Psoas muscle (tissue), 8 donors: Measurements from ENCODE around the gene ZSCAN1. TPM values are rescaled to one million over a fixed set of nuclear protein-coding genes. Genes with fewer than 3 reads are reported as not detected.

Experiments
- ATAC-seq, 4 donors: fragments of 200-7000 bp; cut with Tn5 transposase; one replicate each; pipeline ENCODE4 v1.9.1; 2020; ENCODE audit warnings: moderate library complexity in 3 of 4, mild to moderate bottlenecking in 2 of 4
- DNase-seq, 2 donors: peaks; one replicate each; pipeline ENCODE4 v3.0.0-alpha.2; 2020
- H3K27ac ChIP-seq: fragments of 200-600 bp; one replicate; pipeline ENCODE4 v1.8.0; 2022
- H3K27me3 ChIP-seq, 3 donors: fragments of 200-600 bp in 1 of 3; one replicate each; pipeline versions ENCODE4 v1.6.1 to v1.8.0; 2013 to 2022; ENCODE audit warnings: low read length in 2 of 3, mild to moderate bottlenecking in 2 of 3, moderate library complexity in 1 of 3; ENCODE audit not compliant: insufficient read depth in 3 of 3
- H3K36me3 ChIP-seq, 2 donors: fragments of 200-600 bp in 1 of 2; one replicate each; pipeline versions ENCODE4 v1.6.1 to v1.8.0; 2013 to 2022; ENCODE audit warnings: low read depth in 1 of 2, mild to moderate bottlenecking in 1 of 2, moderate library complexity in 1 of 2; ENCODE audit not compliant: insufficient read depth in 1 of 2
- H3K4me1 ChIP-seq: fragments of 200-600 bp; one replicate; pipeline ENCODE4 v1.8.0; 2022
- H3K4me3 ChIP-seq: fragments of 200-600 bp; one replicate; pipeline ENCODE4 v1.8.0; 2022; ENCODE audit warnings: mild to moderate bottlenecking
- H3K9me3 ChIP-seq: fragments of 200-600 bp; one replicate; pipeline ENCODE4 v1.8.0; 2022
- CTCF ChIP-seq: fragments of 200-600 bp; IDR thresholded peaks from one replicate; pipeline ENCODE4 v1.8.0; 2022; ENCODE audit warnings: antibody characterized with exemption
- WGBS, 3 donors: extraction: QIAGEN DNeasy Blood & Tissue Kit; methylation state at CpG; one replicate each; pipeline versions ENCODE4 v1.1.6 to v1.1.7; 2013; 5-methylcytosine and 5-hydroxymethylcytosine counted together
- intact Hi-C, 2 donors: fragments of 100-400 bp; cut with DNase I; formaldehyde crosslinking; loops; one replicate each; pipeline versions ENCODE4 v1.11.0 to v1.14.2; 2022
- polyA plus RNA-seq, 3 donors: library from polyadenylated mRNA; stranded (reverse); fragments of 200-250 nt; gene quantifications; one replicate each; pipeline ENCODE4 v1.2.3, GENCODE V29; 2013
- total RNA-seq, 4 donors: library from RNA; stranded (reverse); fragmentation: NEBNext Ultra II Directional in 2 of 4; extraction: Animal tissue kit (Norgen Biotek cat#: 25700) in 2 of 4; gene quantifications; one replicate each; pipeline versions ENCODE4 v1.2.1 to v1.2.4, GENCODE V29; 2021 to 2023
- donor health status: healthy with polysubstance abuse.
- donor health status: DM: no; HTN: no; CAD: no; lungs with moderate emphysema.
- donor health status: Bipolar disorder and iron deficiency.
- donor health status: healthy.
- donor health status: DM: yes; HTN: yes; CAD: no.
- donor health status: DM: no; HTN: no; CAD: no.
- donor health status: DM: no; HTN: no; CAD: no.
- donor health status: DM: yes; HTN: yes; CAD: no.

ZSCAN1 gene
- total and polyA plus RNA-seq, 7 donors, result not detected

- intact Hi-C loops, result loop anchor here in 1 of 2 donors (5.0 kb wide), 1 partner anchor 90 kb away; no protein-coding TSS in a partner anchor
- Histone ChIP-seq H3K27me3 (peaks cover 0 to 2% (median 0%) of the 10 kb centered on the region in 3 donors), H3K4me1 (peaks cover 4% of the 10 kb centered on the region), H3K9me3 (peaks cover 44% of the 10 kb centered on the region), H3K4me3 (peak overlapping the region; percentile 94), H3K27ac (no peak overlapping the region), H3K36me3 (no peaks in the 10 kb centered on the region)
- WGBS, 3 donors, result 33 to 41% (median 35%) methylated on average over 6 to 8 of the region's 8 CpGs
- TF ChIP-seq CTCF, result no peak
- no peak for ATAC-seq
- DNase-seq, result no peak
These were observed 63.5 kb downstream of the ZSCAN1 start for GRCh38 chr19:58097349-58097748.

- Histone ChIP-seq H3K27ac (peak within 1 kb of the TSS; percentile 83), H3K36me3 (no peaks in the 10 kb centered on the region), H3K4me3 (peak within 1 kb of the TSS; percentile 94), H3K27me3 (peaks cover 0 to 2% (median 0%) of the 10 kb centered on the region in 3 donors), H3K4me1 (peaks cover 4% of the 10 kb centered on the region), H3K9me3 (peaks cover 49% of the 10 kb centered on the region)
- intact Hi-C loops, result loop anchor here in 1 of 2 donors (2.0 to 5.0 kb wide), 2 partner anchors 37 to 91 kb away; no protein-coding TSS in a partner anchor
- 0 to 1% (median 1%) methylated on average over 61 to 67 of the region's 67 CpGs for WGBS, 3 donors
- TF ChIP-seq CTCF, result no peak
- DNase-seq, result peak; percentile 98
- ATAC-seq, result peak; percentile 100
These were observed 64.2 kb downstream of the ZSCAN1 start, which contains the start of gene ZSCAN18 for GRCh38 chr19:58097781-58098681. Gene ZSCAN18 (minus strand): TSS chr19:58098231. CDS start chr19:58090267, 7,964 bp downstream.

- H3K27me3 ChIP-seq, result peaks cover 0 to 2% (median 0%) of the 10 kb centered on the region in 3 donors
- 13 to 16% (median 14%) methylated on average over 2 of the region's 2 CpGs for WGBS, 3 donors
- peak overlapping the region; percentile 94 for H3K4me3 ChIP-seq
- intact Hi-C loops, result loop anchor here in 1 of 2 donors (2.0 to 5.0 kb wide), 2 partner anchors 38 to 91 kb away; no protein-coding TSS in a partner anchor
- ATAC-seq (peak in 1 of 4 donors; percentile 2), DNase-seq (no peak)
- TF ChIP-seq CTCF, result no peak
- no peaks in the 10 kb centered on the region for H3K36me3 ChIP-seq
- peaks cover 44% of the 10 kb centered on the region for H3K9me3 ChIP-seq
- peaks cover 4% of the 10 kb centered on the region for H3K4me1 ChIP-seq
- H3K27ac ChIP-seq, result peak overlapping the region; percentile 83
These were observed 64.8 kb downstream of the ZSCAN1 start for GRCh38 chr19:58098682-58098998.

Other genes starting within 250 kb of the ZSCAN1 start
- gene ZNF552, start 219.1 kb upstream of the ZSCAN1 start, total RNA-seq, result 1 to 10 TPM; 1.2 to 4.1 (median 2.4) TPM
- 1 to 10 TPM; 1.8 to 6.1 (median 3.5) TPM for gene ZNF552, start 219.1 kb upstream of the ZSCAN1 start, polyA plus RNA-seq
- 1 to 10 TPM; 3.9 to 7.9 (median 5.9) TPM for gene ZNF587B, start 203.7 kb upstream of the ZSCAN1 start, total RNA-seq
- 1 to 10 TPM; 1.4 to 7.0 (median 3.9) TPM for gene ZNF587B, start 203.7 kb upstream of the ZSCAN1 start, polyA plus RNA-seq
- 10 to 100 TPM; 14.0 to 15.3 (median 14.9) TPM for gene ZNF587, start 184.2 kb upstream of the ZSCAN1 start, total RNA-seq
- 10 to 100 TPM in 1 of 3 donors, 1 to 10 TPM in 2; 2.5 to 11.2 (median 4.6) TPM for gene ZNF587, start 184.2 kb upstream of the ZSCAN1 start, polyA plus RNA-seq
- gene ZNF814, start 145.0 kb upstream of the ZSCAN1 start, total RNA-seq, result 1 to 10 TPM; 5.3 to 9.6 (median 8.6) TPM
- 10 to 100 TPM in 1 of 3 donors, 1 to 10 TPM in 2; 7.8 to 12.1 (median 8.7) TPM for gene ZNF814, start 145.0 kb upstream of the ZSCAN1 start, polyA plus RNA-seq
- 1 to 10 TPM; 3.8 to 9.5 (median 7.4) TPM for gene ZNF417, start 117.4 kb upstream of the ZSCAN1 start, total RNA-seq
- gene ZNF417, start 117.4 kb upstream of the ZSCAN1 start, polyA plus RNA-seq, result 1 to 10 TPM; 1.5 to 5.2 (median 1.8) TPM
- gene ZNF418, start 98.6 kb upstream of the ZSCAN1 start, total RNA-seq, result 1 to 10 TPM; 2.7 to 6.1 (median 3.1) TPM
- 1 to 10 TPM in 2 of 3 donors, under 1 TPM in 1; 0.68 to 1.7 (median 1.6) TPM for gene ZNF418, start 98.6 kb upstream of the ZSCAN1 start, polyA plus RNA-seq
- gene ZNF256, start 86.3 kb upstream of the ZSCAN1 start, total RNA-seq, result 1 to 10 TPM; 1.6 to 3.7 (median 2.3) TPM
- 1 to 10 TPM; 1.9 to 2.5 (median 2.1) TPM for gene ZNF256, start 86.3 kb upstream of the ZSCAN1 start, polyA plus RNA-seq
- under 1 TPM; 0.49 to 0.83 (median 0.58) TPM for gene C19orf18, start 59.5 kb upstream of the ZSCAN1 start, total RNA-seq
- gene C19orf18, start 59.5 kb upstream of the ZSCAN1 start, polyA plus RNA-seq, result 1 to 10 TPM in 1 of 3 donors, under 1 TPM in 2; 0.26 to 1.4 (median 0.30) TPM
- 1 to 10 TPM; 3.7 to 7.0 (median 4.3) TPM for gene ZNF606, start 31.2 kb upstream of the ZSCAN1 start, total RNA-seq
- gene ZNF606, start 31.2 kb upstream of the ZSCAN1 start, polyA plus RNA-seq, result 1 to 10 TPM; 2.0 to 6.9 (median 2.8) TPM
- gene ZNF135, start 25.3 kb downstream of the ZSCAN1 start, total RNA-seq, result 1 to 10 TPM in 3 of 4 donors, under 1 TPM in 1; 0.87 to 1.7 (median 1.4) TPM
- gene ZNF135, start 25.3 kb downstream of the ZSCAN1 start, polyA plus RNA-seq, result 1 to 10 TPM in 1 of 3 donors, under 1 TPM in 2; 0.89 to 1.3 (median 0.90) TPM
- gene ZSCAN18, start 64.2 kb downstream of the ZSCAN1 start, total RNA-seq, result 10 to 100 TPM; 13.1 to 36.8 (median 16.3) TPM
- gene ZSCAN18, start 64.2 kb downstream of the ZSCAN1 start, polyA plus RNA-seq, result 10 to 100 TPM in 2 of 3 donors, 1 to 10 TPM in 1; 9.5 to 14.0 (median 13.8) TPM
- 1 to 10 TPM; 1.4 to 5.7 (median 1.9) TPM for gene ZNF329, start 116.8 kb downstream of the ZSCAN1 start, total RNA-seq
- gene ZNF329, start 116.8 kb downstream of the ZSCAN1 start, polyA plus RNA-seq, result 1 to 10 TPM in 2 of 3 donors, under 1 TPM in 1; 0.79 to 3.5 (median 1.9) TPM
- gene ZNF274, start 149.0 kb downstream of the ZSCAN1 start, total RNA-seq, result 10 to 100 TPM; 11.2 to 15.0 (median 14.8) TPM
- 10 to 100 TPM; 11.3 to 20.5 (median 13.9) TPM for gene ZNF274, start 149.0 kb downstream of the ZSCAN1 start, polyA plus RNA-seq
- gene ZNF544, start 194.9 kb downstream of the ZSCAN1 start, total RNA-seq, result 10 to 100 TPM in 1 of 4 donors, 1 to 10 TPM in 3; 2.4 to 15.3 (median 5.1) TPM
- 1 to 10 TPM; 3.8 to 8.1 (median 7.8) TPM for gene ZNF544, start 194.9 kb downstream of the ZSCAN1 start, polyA plus RNA-seq
- gene ZNF8, start 244.9 kb downstream of the ZSCAN1 start, total RNA-seq, result 1 to 10 TPM; 1.5 to 2.5 (median 2.0) TPM
- 1 to 10 TPM in 1 of 3 donors, under 1 TPM in 2; 0.35 to 1.3 (median 0.86) TPM for gene ZNF8, start 244.9 kb downstream of the ZSCAN1 start, polyA plus RNA-seq